T-helper 17 cell (primary cell): ENCODE data around the gene WWOX. TPM values are rescaled to one million over a fixed set of nuclear protein-coding genes. Genes with fewer than 3 reads are reported as not detected.

Source experiments
- ATAC-seq: fragments of 150-1000 bp; cut with Tn5 transposase; 2 replicates; pipeline ENCODE4 v1.10.0; 2021; ENCODE audit warnings: mild to moderate bottlenecking, moderate library complexity
- DNase-seq, 3 donors: peaks; one replicate each; pipeline versions ENCODE4 v3.0.0 to v3.0.0-alpha.2; 2020 to 2021
- H3K9me3 ChIP-seq: one replicate; pipeline ENCODE4 v1.7.0; 2013; ENCODE audit warnings: low read length, mild to moderate bottlenecking; ENCODE audit not compliant: control insufficient read depth, poor library complexity, severe bottlenecking
- H3K27ac Mint-ChIP-seq: one replicate; pipeline ENCODE4 v1.8.0; 2022; ENCODE audit warnings: mild to moderate bottlenecking, moderate library complexity, mixed read lengths
- H3K27me3 Mint-ChIP-seq: one replicate; pipeline ENCODE4 v1.8.0; 2022; ENCODE audit warnings: mixed read lengths
- H3K36me3 Mint-ChIP-seq: one replicate; pipeline ENCODE4 v1.8.0; 2022; ENCODE audit warnings: low read depth, mixed read lengths
- H3K4me1 Mint-ChIP-seq: one replicate; pipeline ENCODE4 v1.8.0; 2022; ENCODE audit warnings: mild to moderate bottlenecking, mixed read lengths
- H3K4me3 Mint-ChIP-seq: one replicate; pipeline ENCODE4 v1.8.0; 2022; ENCODE audit warnings: mild to moderate bottlenecking, moderate library complexity, mixed read lengths
- total RNA-seq, 4 donors: library from RNA in 2 of 4; stranded (reverse) in 2 of 4; gene quantifications; one replicate each; pipeline ENCODE4 v1.2.3 and lab custom pipeline; 2022 to 2026

WWOX gene
- total RNA-seq, 2 donors from 2014 or later: 26.8 to 29.7 TPM

GRCh38 chr16:78759596-78759995 lies 660.1 kb downstream of the WWOX start:
- DNase-seq: no peak
- no peaks in the 10 kb centered on the region for H3K27me3 Mint-ChIP-seq
- no peak overlapping the region for H3K27ac Mint-ChIP-seq
- ATAC-seq: no peak
- H3K9me3 ChIP-seq: no peaks in the 10 kb centered on the region
- H3K4me1 Mint-ChIP-seq: peaks cover 2% of the 10 kb centered on the region
- no peaks in the 10 kb centered on the region for H3K36me3 Mint-ChIP-seq
- H3K4me3 Mint-ChIP-seq: no peak overlapping the region

GRCh38 chr16:78760611-78761010 lies 661.2 kb downstream of the WWOX start:
- ATAC-seq: no peak
- no peaks in the 10 kb centered on the region for H3K27me3 Mint-ChIP-seq
- no peaks in the 10 kb centered on the region for H3K9me3 ChIP-seq
- no peak for DNase-seq
- no peak overlapping the region for H3K27ac Mint-ChIP-seq
- peaks cover 3% of the 10 kb centered on the region for H3K4me1 Mint-ChIP-seq
- no peak overlapping the region for H3K4me3 Mint-ChIP-seq
- H3K36me3 Mint-ChIP-seq: no peaks in the 10 kb centered on the region

- DNase-seq: no peak
- no peaks in the 10 kb centered on the region for H3K27me3 Mint-ChIP-seq
- no peak overlapping the region for H3K27ac Mint-ChIP-seq
- H3K9me3 ChIP-seq: no peaks in the 10 kb centered on the region
- H3K4me1 Mint-ChIP-seq: peaks cover 3% of the 10 kb centered on the region
- ATAC-seq: no peak
- no peak overlapping the region for H3K4me3 Mint-ChIP-seq
- no peaks in the 10 kb centered on the region for H3K36me3 Mint-ChIP-seq
These were observed 662.0 kb downstream of the WWOX start for GRCh38 chr16:78761427-78761826.

GRCh38 chr16:78762222-78762621 lies 662.8 kb downstream of the WWOX start:
- DNase-seq (no peak), ATAC-seq (no peak)
- H3K4me1 Mint-ChIP-seq: peaks cover 4% of the 10 kb centered on the region
- no peak overlapping the region for H3K4me3 Mint-ChIP-seq
- H3K9me3 ChIP-seq: no peaks in the 10 kb centered on the region
- no peaks in the 10 kb centered on the region for H3K27me3 Mint-ChIP-seq
- no peaks in the 10 kb centered on the region for H3K36me3 Mint-ChIP-seq
- H3K27ac Mint-ChIP-seq: no peak overlapping the region

- no peaks in the 10 kb centered on the region for H3K9me3 ChIP-seq
- Mint-ChIP-seq H3K4me1 (peaks cover 14% of the 10 kb centered on the region), H3K36me3 (no peaks in the 10 kb centered on the region), H3K27ac (no peak overlapping the region), H3K4me3 (no peak overlapping the region), H3K27me3 (no peaks in the 10 kb centered on the region)
- DNase-seq (no peak), ATAC-seq (no peak)
These were observed 664.5 kb downstream of the WWOX start for GRCh38 chr16:78763821-78764440.

- H3K9me3 ChIP-seq: no peaks in the 10 kb centered on the region
- H3K27ac Mint-ChIP-seq: peak overlapping the region; percentile 89
- no peak overlapping the region for H3K4me3 Mint-ChIP-seq
- H3K27me3 Mint-ChIP-seq: no peaks in the 10 kb centered on the region
- ATAC-seq (no peak), DNase-seq (no peak)
- peaks cover 17% of the 10 kb centered on the region for H3K4me1 Mint-ChIP-seq
- no peaks in the 10 kb centered on the region for H3K36me3 Mint-ChIP-seq
These were observed 665.0 kb downstream of the WWOX start for GRCh38 chr16:78764478-78764877.

GRCh38 chr16:78768226-78768625 lies 668.8 kb downstream of the WWOX start:
- H3K4me1 Mint-ChIP-seq: peaks cover 26% of the 10 kb centered on the region
- peak overlapping the region; percentile 86 for H3K4me3 Mint-ChIP-seq
- H3K27me3 Mint-ChIP-seq: peaks cover 2% of the 10 kb centered on the region
- no peaks in the 10 kb centered on the region for H3K9me3 ChIP-seq
- DNase-seq (no peak), ATAC-seq (no peak)
- peaks cover 3% of the 10 kb centered on the region for H3K36me3 Mint-ChIP-seq
- peak overlapping the region; percentile 86 for H3K27ac Mint-ChIP-seq

GRCh38 chr16:78768718-78769117 lies 669.3 kb downstream of the WWOX start:
- H3K36me3 Mint-ChIP-seq: peaks cover 3% of the 10 kb centered on the region
- H3K9me3 ChIP-seq: no peaks in the 10 kb centered on the region
- H3K27ac Mint-ChIP-seq: peak overlapping the region; percentile 86
- DNase-seq (no peak), ATAC-seq (peak; percentile 52)
- peaks cover 6% of the 10 kb centered on the region for H3K27me3 Mint-ChIP-seq
- peaks cover 30% of the 10 kb centered on the region for H3K4me1 Mint-ChIP-seq
- peak overlapping the region; percentile 76 for H3K4me3 Mint-ChIP-seq

GRCh38 chr16:78770353-78771091 lies 671.1 kb downstream of the WWOX start:
- no peaks in the 10 kb centered on the region for H3K9me3 ChIP-seq
- Mint-ChIP-seq H3K27ac (peak overlapping the region; percentile 94), H3K27me3 (peaks cover 10% of the 10 kb centered on the region), H3K4me1 (peaks cover 27% of the 10 kb centered on the region), H3K36me3 (peaks cover 3% of the 10 kb centered on the region), H3K4me3 (peak overlapping the region; percentile 87)
- ATAC-seq: peak; percentile 89
- DNase-seq: peak; percentile 73 to 90 (median 78)

- no peak overlapping the region for H3K27ac Mint-ChIP-seq
- no peak overlapping the region for H3K4me3 Mint-ChIP-seq
- H3K9me3 ChIP-seq: no peaks in the 10 kb centered on the region
- H3K27me3 Mint-ChIP-seq: peaks cover 14% of the 10 kb centered on the region
- peaks cover 21% of the 10 kb centered on the region for H3K4me1 Mint-ChIP-seq
- H3K36me3 Mint-ChIP-seq: peaks cover 3% of the 10 kb centered on the region
- ATAC-seq: no peak
- no peak for DNase-seq
These were observed 673.8 kb downstream of the WWOX start for GRCh38 chr16:78773291-78773702.

GRCh38 chr16:78773706-78774105 lies 674.3 kb downstream of the WWOX start:
- ATAC-seq (no peak), DNase-seq (no peak)
- Mint-ChIP-seq H3K4me3 (no peak overlapping the region), H3K27me3 (peaks cover 17% of the 10 kb centered on the region), H3K4me1 (peaks cover 24% of the 10 kb centered on the region), H3K36me3 (peaks cover 3% of the 10 kb centered on the region), H3K27ac (no peak overlapping the region)
- H3K9me3 ChIP-seq: no peaks in the 10 kb centered on the region

GRCh38 chr16:78775161-78775561 lies 675.7 kb downstream of the WWOX start:
- Mint-ChIP-seq H3K27ac (no peak overlapping the region), H3K4me3 (no peak overlapping the region), H3K27me3 (peaks cover 17% of the 10 kb centered on the region), H3K36me3 (peaks cover 3% of the 10 kb centered on the region), H3K4me1 (peaks cover 19% of the 10 kb centered on the region)
- no peak for DNase-seq
- ATAC-seq: no peak
- no peaks in the 10 kb centered on the region for H3K9me3 ChIP-seq

GRCh38 chr16:78778101-78779004 lies 678.9 kb downstream of the WWOX start:
- Mint-ChIP-seq H3K4me1 (peaks cover 16% of the 10 kb centered on the region), H3K4me3 (peak overlapping the region; percentile 36), H3K36me3 (no peaks in the 10 kb centered on the region), H3K27ac (peak overlapping the region; percentile 9), H3K27me3 (peaks cover 14% of the 10 kb centered on the region)
- H3K9me3 ChIP-seq: no peaks in the 10 kb centered on the region
- DNase-seq: no peak
- ATAC-seq: peak; percentile 62
